H1 (cell line): Measurements from ENCODE around the gene NGFR. TPM values are rescaled to one million over a fixed set of nuclear protein-coding genes. Genes with fewer than 3 reads are reported as not detected.

Experiments used
- CTCF ChIA-PET: fragments of 300-600 bp; sonication (Branson Sonifier 250); formaldehyde crosslinking; loops from one replicate; lab custom pipeline; 2021; ENCODE audit not compliant: partially characterized antibody; lab: Charles Lee
- POLR2A ChIA-PET: fragments of 300-600 bp; sonication (Branson Sonifier 250); formaldehyde crosslinking; loops from one replicate; lab custom pipeline; 2021; ENCODE audit warnings: inconsistent platforms; ENCODE audit not compliant: partially characterized antibody; lab: Charles Lee
- DNase-seq, 2 experiments: peaks; one replicate each; pipeline versions ENCODE4 v3.0.0 to v3.0.0-alpha.2; 2010 to 2022; ENCODE audit warnings: low spot score in 2 of 2, low read depth in 1 of 2, mixed read lengths in 1 of 2
- FAIRE-seq: peaks from 2 replicates; lab custom pipeline; 2011; peaks lifted over from hg19 to GRCh38; lab: Jason Lieb, UNC
- H2AFZ ChIP-seq: 2 replicates; pipeline ENCODE4 v1.8.1; 2012; ENCODE audit warnings: low read length, inconsistent platforms
- H2AK5ac ChIP-seq: 2 replicates; pipeline ENCODE4 v1.6.1; 2013; ENCODE audit warnings: low read depth, low read length
- H2BK120ac ChIP-seq: replicated peaks from 2 replicates; pipeline ENCODE3; 2013; ENCODE audit warnings: low read depth, low read length, inconsistent platforms
- H2BK12ac ChIP-seq: 2 replicates; pipeline ENCODE4 v1.6.1; 2013; ENCODE audit warnings: low read depth, low read length
- H2BK15ac ChIP-seq: 2 replicates; pipeline ENCODE4 v1.6.1; 2013; ENCODE audit warnings: low read length
- H2BK20ac ChIP-seq: 2 replicates; pipeline ENCODE4 v1.6.1; 2013; ENCODE audit warnings: low read length
- H2BK5ac ChIP-seq: 2 replicates; pipeline ENCODE4 v1.6.1; 2013; ENCODE audit warnings: low read depth, low read length
- H3K14ac ChIP-seq: 2 replicates; pipeline ENCODE4 v1.6.1; 2013; ENCODE audit warnings: inconsistent platforms; ENCODE audit not compliant: insufficient read length
- H3K18ac ChIP-seq: 2 replicates; pipeline ENCODE4 v1.6.1; 2013; ENCODE audit warnings: low read length; ENCODE audit errors: extremely low read depth
- H3K23ac ChIP-seq: 2 replicates; pipeline ENCODE4 v1.6.1; 2013; ENCODE audit warnings: inconsistent platforms; ENCODE audit not compliant: insufficient read length
- H3K23me2 ChIP-seq: 2 replicates; pipeline ENCODE4 v1.6.1; 2013; ENCODE audit warnings: low read depth, low read length
- H3K27ac ChIP-seq: 2 replicates; pipeline ENCODE4 v1.6.1; 2011; ENCODE audit warnings: low read depth, low read length, inconsistent platforms
- H3K27me3 ChIP-seq, 4 experiments: replicated peaks in 1 of 4; 1 replicate in 1 of 4; 2 replicates in 3 of 4; pipeline versions ENCODE4 v1.6.1 to v1.8.1; 2011 to 2013; ENCODE audit warnings: low read length in 3 of 4, mild to moderate bottlenecking in 3 of 4, inconsistent platforms in 2 of 4, mixed read lengths in 2 of 4, moderate library complexity in 1 of 4; ENCODE audit not compliant: control insufficient read depth in 3 of 4, insufficient read depth in 3 of 4; ENCODE audit errors: extremely low read depth in 1 of 4
- H3K36me3 ChIP-seq, 4 experiments: 2 replicates each; pipeline versions ENCODE4 v1.6.1 to v1.8.1; 2011 to 2013; ENCODE audit warnings: mild to moderate bottlenecking in 4 of 4, low read length in 3 of 4, moderate library complexity in 2 of 4, control low read depth in 1 of 4, inconsistent platforms in 1 of 4; ENCODE audit not compliant: insufficient read depth in 4 of 4, control insufficient read depth in 2 of 4
- H3K4ac ChIP-seq: replicated peaks from 2 replicates; pipeline ENCODE3; 2013; ENCODE audit warnings: low read length, low read depth, mixed read lengths, inconsistent platforms; ENCODE audit not compliant: insufficient read length
- H3K4me1 ChIP-seq, 4 experiments: replicated peaks in 1 of 4; 1 replicate in 1 of 4; 2 replicates in 3 of 4; pipeline versions ENCODE4 v1.6.1 to v1.8.1; 2011 to 2013; ENCODE audit warnings: low read length in 3 of 4, inconsistent platforms in 2 of 4, mixed read lengths in 1 of 4; ENCODE audit not compliant: insufficient read depth in 4 of 4, control insufficient read depth in 3 of 4
- H3K4me2 ChIP-seq, 2 experiments: 2 replicates each; pipeline versions ENCODE4 v1.6.1 to v1.8.1; 2011 to 2013; ENCODE audit warnings: low read depth in 2 of 2, low read length in 2 of 2, control low read depth in 1 of 2, inconsistent platforms in 1 of 2, mild to moderate bottlenecking in 1 of 2; ENCODE audit not compliant: insufficient read depth in 1 of 2
- H3K4me3 ChIP-seq, 4 experiments: fragments of 200-600, 300-600 bp in 1 of 4; sonication (generic), shearing (Covaris generic), sonication (Bioruptor Twin) in 1 of 4; 2 replicates each; pipeline versions ENCODE4 v1.5.1 to v1.8.1; 2011 to 2016; ENCODE audit warnings: low read length in 4 of 4, low read depth in 3 of 4, control low read depth in 2 of 4, inconsistent platforms in 2 of 4, mild to moderate bottlenecking in 2 of 4, mixed read lengths in 1 of 4, moderate library complexity in 1 of 4; ENCODE audit not compliant: insufficient read depth in 2 of 4; ENCODE audit errors: extremely low read depth in 1 of 4
- H3K56ac ChIP-seq: replicated peaks from 2 replicates; pipeline ENCODE3; 2013; ENCODE audit warnings: low read depth, mild to moderate bottlenecking, mixed read lengths, low read length, inconsistent platforms; ENCODE audit not compliant: insufficient read length
- H3K79me1 ChIP-seq: 2 replicates; pipeline ENCODE4 v1.6.1; 2013; ENCODE audit warnings: low read depth, low read length, control low read depth
- H3K79me2 ChIP-seq, 2 experiments: 2 replicates each; pipeline versions ENCODE4 v1.6.1 to v1.8.1; 2012 to 2013; ENCODE audit warnings: low read length in 2 of 2, mild to moderate bottlenecking in 2 of 2, inconsistent platforms in 1 of 2; ENCODE audit not compliant: insufficient read depth in 2 of 2, control insufficient read depth in 1 of 2
- H3K9ac ChIP-seq, 4 experiments: replicated peaks in 1 of 4; 1 replicate in 1 of 4; 2 replicates in 3 of 4; pipeline versions ENCODE4 v1.6.1 to v1.8.1; 2011 to 2013; ENCODE audit warnings: low read depth in 3 of 4, low read length in 3 of 4, control low read depth in 2 of 4, mild to moderate bottlenecking in 2 of 4, moderate library complexity in 2 of 4, inconsistent platforms in 1 of 4; ENCODE audit errors: extremely low read depth in 1 of 4
- H3K9me3 ChIP-seq, 2 experiments: 2 replicates each; pipeline versions ENCODE4 v1.6.1 to v1.8.1; 2012 to 2013; ENCODE audit warnings: mild to moderate bottlenecking in 2 of 2, moderate library complexity in 2 of 2, control low read depth in 1 of 2, inconsistent platforms in 1 of 2, low read depth in 1 of 2, low read length in 1 of 2, mixed read lengths in 1 of 2; ENCODE audit not compliant: insufficient read depth in 2 of 2
- H4K20me1 ChIP-seq, 2 experiments: replicated peaks in 1 of 2; 2 replicates each; pipeline versions ENCODE3 to v1.8.1; 2011 to 2013; ENCODE audit warnings: inconsistent platforms in 2 of 2, low read length in 2 of 2, mild to moderate bottlenecking in 1 of 2; ENCODE audit not compliant: insufficient read depth in 2 of 2, control insufficient read depth in 1 of 2
- H4K5ac ChIP-seq: 2 replicates; pipeline ENCODE4 v1.6.1; 2013; ENCODE audit warnings: low read length, low read depth, mixed read lengths, inconsistent platforms; ENCODE audit not compliant: insufficient read length
- H4K8ac ChIP-seq: 2 replicates; pipeline ENCODE4 v1.8.0; 2013; ENCODE audit warnings: mild to moderate bottlenecking, moderate library complexity, low read length, inconsistent platforms; ENCODE audit not compliant: insufficient read depth; ENCODE audit errors: extremely low read depth
- H4K91ac ChIP-seq: replicated peaks from 2 replicates; pipeline ENCODE3; 2013; ENCODE audit warnings: low read length, mixed read lengths, inconsistent platforms; ENCODE audit not compliant: insufficient read length
- EZH2 ChIP-seq: fragments of 200-600 bp; sonication (generic); IDR thresholded peaks from 2 replicates; pipeline ENCODE4 v1.7.1; 2012; ENCODE audit warnings: low read depth, mild to moderate bottlenecking, moderate library complexity, low read length, inconsistent platforms; ENCODE audit not compliant: severe bottlenecking
- POU5F1 ChIP-seq: IDR thresholded peaks from 2 replicates; pipeline ENCODE4 v1.6.1; 2011; ENCODE audit warnings: low read depth, mild to moderate bottlenecking, low read length, moderate library complexity
- SAP30 ChIP-seq: fragments of 300-600 bp; sonication (generic); IDR thresholded peaks from 2 replicates; pipeline ENCODE4 v1.7.1; 2012; ENCODE audit warnings: low read length, moderate library complexity, mild to moderate bottlenecking, inconsistent platforms; ENCODE audit not compliant: insufficient read depth, insufficient replicate concordance
- SIN3A ChIP-seq, 2 experiments: IDR thresholded peaks in 1 of 2; conservative IDR thresholded peaks in 1 of 2; 2 replicates each; pipeline ENCODE4 v1.6.1; 2011 to 2012; ENCODE audit warnings: low read length in 2 of 2, improper control_type of control experiment in 1 of 2, low read depth in 1 of 2, mild to moderate bottlenecking in 1 of 2
- TCF12 ChIP-seq: IDR thresholded peaks from 2 replicates; pipeline ENCODE4 v1.6.1; 2011; ENCODE audit warnings: low read depth, mild to moderate bottlenecking, low read length
- ZNF274 ChIP-seq: IDR thresholded peaks from 2 replicates; pipeline ENCODE4 v1.7.0; 2012; ENCODE audit warnings: low read length, borderline replicate concordance; ENCODE audit errors: extremely low read depth
- WGBS, 2 experiments: shearing (Covaris generic) in 1 of 2; methylation state at CpG; one replicate each; pipeline versions ENCODE4 v1.1.6 to v1.1.7; 2013 to 2015; ENCODE audit warnings: low lambda C conversion rate in 2 of 2, mixed read lengths in 2 of 2, inconsistent platforms in 1 of 2, low coverage in 1 of 2, missing lambda C conversion rate in 1 of 2; ENCODE audit not compliant: insufficient replicate concordance in 2 of 2, insufficient coverage in 1 of 2, insufficient read length in 1 of 2; ENCODE audit errors: extremely low coverage in 1 of 2, missing lambda C conversion rate in 1 of 2; 5-methylcytosine and 5-hydroxymethylcytosine counted together
- polyA plus RNA-seq, 7 experiments: library from polyadenylated mRNA; depleted of rRNA in 3 of 7; stranded (reverse) in 5 of 7; unstranded in 2 of 7; fragments of >200 nt in 5 of 7; fragments of 200-250 nt in 2 of 7; gene quantifications; 1 replicate in 5 of 7; 2 replicates in 1 of 7; 4 replicates in 1 of 7; pipeline versions ENCODE4 v1.2.1 to v1.2.3, GENCODE V29; 2011 to 2013; ENCODE audit warnings: missing spikeins in 2 of 7, mixed read lengths in 2 of 7
- total RNA-seq: library from RNA; stranded (reverse); fragmentation: NEBNext Ultra II Directional; extraction: Animal tissue kit (Norgen Biotek cat#: 25700); gene quantifications from 2 replicates; pipeline ENCODE4 v1.2.1, GENCODE V29; 2021

Gene NGFR
- total and polyA plus RNA-seq, 2 of the 8 experiments (the other 6 are each of a cell fraction or from before 2014, with no cell fraction given) = 8.1 to 10.3 TPM

- Histone ChIP-seq H3K36me3 (no peaks in the 10 kb centered on the region), H2AK5ac (no peak overlapping the region), H2BK12ac (no peak overlapping the region), H4K20me1 (peaks cover 0 to 3% of the 10 kb centered on the region in 2 experiments), H3K9me3 (no peaks in the 10 kb centered on the region), H3K23ac (no peak overlapping the region), H2AFZ (no peak overlapping the region), H3K4me3 (no peak overlapping the region), H3K79me1 (0 out of 2 replicates have a peak, but pooled peaks cover 3% of the 10 kb centered on the region), H4K91ac (no peak overlapping the region), H3K56ac (no peak overlapping the region), H2BK15ac (0 out of 2 replicates have a peak overlapping the region, but pooled peaks have one; percentile 29), H3K27me3 (peaks cover under 1 to 7% (median 2%) of the 10 kb centered on the region in 4 experiments; a peak in 6 of 7 replicates), H3K4ac (no peak overlapping the region), H3K23me2 (peaks cover 4% of the 10 kb centered on the region; the same call in 1 of the 2 replicates), H3K4me2 (no peak overlapping the region), H3K9ac (no peak overlapping the region), H3K79me2 (no peaks in the 10 kb centered on the region), H3K14ac (no peak overlapping the region), H3K27ac (no peak overlapping the region), H3K4me1 (peaks cover 8 to 24% (median 20%) of the 10 kb centered on the region in 4 experiments), H2BK120ac (no peak overlapping the region), H2BK20ac (no peak overlapping the region), H4K5ac (no peak overlapping the region), H4K8ac (no peak overlapping the region), H3K18ac (no peak overlapping the region), H2BK5ac (no peak overlapping the region)
- TF ChIP-seq EZH2 (no peak), SIN3A (conservative IDR thresholded peaks at IDR 0.05 in 1 of 2, IDR thresholded peaks at IDR 0.05 in 1 of 2; ENCODE audit: low read depth in 1 of 2, low read length in 2 of 2) (no peak), POU5F1 (no peak), SAP30 (no peak), ZNF274 (no peak), TCF12 (no peak)
- no peak for DNase-seq
- 87% methylated on average over 4 of the region's 4 CpGs; no CpG with 5 or more reads in 1 of the 2 experiments for WGBS, 2 experiments
- ChIA-PET POLR2A (interaction anchor here (1.1 kb wide), 1 partner anchor 17 kb away, joined by 3 read pairs; no protein-coding TSS in a partner anchor), CTCF (interaction anchor here (1.2 to 6.0 kb wide), 11 partner anchors 8 to 81 kb away, joined by 4 to 34 read pairs (median 11); no protein-coding TSS in a partner anchor)
- no peak for FAIRE-seq
These were observed 5.7 kb upstream of the NGFR start for GRCh38 chr17:49489348-49489747.
